ENCODE results near the gene TMEM117. TPM values are rescaled to one million over a fixed set of nuclear protein-coding genes. Genes with fewer than 3 reads are reported as not detected.
A peak's percentile ranks its signal among the peaks of the same experiment; 100 is the strongest.

Gene TMEM117
- total and polyA plus RNA-seq, 12 donors: 4.0 to 8.5 (median 7.1) TPM

- peaks cover 0 to 33% (median 5%) of the 10 kb centered on the region in 9 donors for H3K4me1 ChIP-seq
- ATAC-seq: no peak
- no peak for TF ChIP-seq CTCF (IDR thresholded peaks at IDR 0.05)
- H3K9me3 ChIP-seq: peaks cover 0 to 1% (median 0%) of the 10 kb centered on the region in 11 donors
- WGBS, 2 donors: 54 to 67% methylated on average over 2 of the region's 2 CpGs
- no peaks in the 10 kb centered on the region for H3K36me3 ChIP-seq
- DNase-seq: no peak
- H3K27me3 ChIP-seq: no peaks in the 10 kb centered on the region
- intact Hi-C loops (cut with DNase I): no loop called here
- no peak overlapping the region for H3K4me3 ChIP-seq
- H3K27ac ChIP-seq: no peak overlapping the region
Observed at GRCh38 chr12:43973385-43973784, 137.5 kb downstream of the TMEM117 start.

DNA sequence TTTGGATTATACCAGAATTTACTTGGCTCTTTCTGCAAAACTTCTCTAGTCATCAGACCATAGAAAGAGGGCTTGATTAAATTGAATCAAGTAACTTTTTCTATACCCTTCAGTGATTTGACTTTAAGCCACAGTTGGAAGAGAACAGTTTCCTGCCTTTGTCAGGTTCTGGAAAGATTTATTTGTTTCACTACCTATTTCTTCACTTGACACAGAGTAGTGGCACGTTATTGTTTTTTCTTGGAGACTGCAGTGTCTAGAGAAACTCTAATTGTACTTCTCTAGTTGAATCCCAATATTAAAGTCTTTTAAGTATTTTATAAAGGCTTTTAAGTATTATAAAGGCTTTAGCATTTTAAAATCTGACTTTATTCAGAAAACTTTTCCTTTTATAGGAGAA lies 138.1 kb downstream of the TMEM117 start:
- Histone ChIP-seq H3K4me1 (peaks cover 0 to 33% (median 5%) of the 10 kb centered on the region in 9 donors), H3K36me3 (no peaks in the 10 kb centered on the region), H3K27me3 (no peaks in the 10 kb centered on the region), H3K27ac (no peak overlapping the region), H3K4me3 (no peak overlapping the region), H3K9me3 (peaks cover 0 to 6% (median 0%) of the 10 kb centered on the region in 11 donors)
- ATAC-seq: peak in 1 of 8 donors; percentile 55
- intact Hi-C loops (cut with DNase I): no loop called here
- no peak for DNase-seq
- 54 to 66% methylated on average over 1 of the region's 1 CpG for WGBS, 2 donors
- no peak for TF ChIP-seq CTCF (IDR thresholded peaks at IDR 0.05)

DNA sequence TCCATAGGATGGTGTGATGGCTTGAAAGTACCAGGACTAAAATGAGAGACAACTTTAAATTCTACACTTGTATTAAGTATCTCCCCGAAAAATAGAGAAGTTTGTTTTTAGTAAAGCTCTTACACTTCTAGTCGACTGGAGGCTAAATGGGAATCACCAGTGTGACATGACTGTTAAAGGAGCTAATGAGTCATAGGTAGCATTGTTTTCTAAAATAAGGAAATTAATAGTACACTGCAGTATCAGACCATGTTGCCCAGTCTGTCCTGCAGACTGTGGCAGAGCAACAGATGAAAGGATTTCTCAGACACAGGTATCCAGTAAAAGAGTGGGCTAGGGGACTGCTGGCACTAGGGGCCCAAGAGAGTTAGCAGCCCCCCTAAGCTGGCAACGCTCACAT lies 140.1 kb downstream of the TMEM117 start:
- no peak for DNase-seq
- Histone ChIP-seq H3K9me3 (peaks cover 0 to 14% (median 0%) of the 10 kb centered on the region in 11 donors), H3K27ac (no peak overlapping the region), H3K4me1 (peaks cover 0 to 33% (median 5%) of the 10 kb centered on the region in 9 donors), H3K36me3 (no peaks in the 10 kb centered on the region), H3K4me3 (no peak overlapping the region), H3K27me3 (no peaks in the 10 kb centered on the region)
- no peak for TF ChIP-seq CTCF (IDR thresholded peaks at IDR 0.05)
- intact Hi-C loops (cut with DNase I): no loop called here
- ATAC-seq: peak in 2 of 8 donors; percentile 27 to 68
- 89 to 96% methylated on average over 3 of the region's 3 CpGs for WGBS, 2 donors

DNA sequence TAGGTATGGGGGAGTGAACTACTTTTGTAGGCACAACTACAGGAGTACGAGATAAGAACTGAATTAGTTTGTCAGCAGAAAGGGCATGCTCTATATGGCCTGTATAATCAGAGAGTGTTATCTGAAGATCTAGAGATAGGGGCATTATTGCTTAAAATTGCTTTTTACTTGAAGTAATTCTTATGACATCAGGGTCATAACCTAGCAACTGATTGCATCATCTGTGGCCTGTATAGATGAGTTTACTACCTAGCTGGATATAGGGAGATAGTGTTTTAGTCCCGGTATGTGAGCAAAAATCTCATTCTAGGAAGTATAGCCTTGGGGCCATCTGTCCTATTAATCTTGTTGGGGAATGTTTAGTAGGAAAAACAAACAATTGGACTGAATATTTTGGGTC lies 142.7 kb downstream of the TMEM117 start:
- ATAC-seq (no peak), DNase-seq (no peak)
- no peak for TF ChIP-seq CTCF (IDR thresholded peaks at IDR 0.05)
- Histone ChIP-seq H3K27me3 (no peaks in the 10 kb centered on the region), H3K9me3 (peaks cover 0 to 14% (median 0%) of the 10 kb centered on the region in 11 donors), H3K4me3 (no peak overlapping the region), H3K36me3 (no peaks in the 10 kb centered on the region), H3K4me1 (peaks cover 0 to 24% (median 4%) of the 10 kb centered on the region in 9 donors), H3K27ac (no peak overlapping the region)
- intact Hi-C loops (cut with DNase I): no loop called here
- 87 to 91% methylated on average over 2 of the region's 2 CpGs for WGBS, 2 donors

All from heart right ventricle (tissue), 16 donors.